ENCODE measurements around the gene SMARCD3.

DNA sequence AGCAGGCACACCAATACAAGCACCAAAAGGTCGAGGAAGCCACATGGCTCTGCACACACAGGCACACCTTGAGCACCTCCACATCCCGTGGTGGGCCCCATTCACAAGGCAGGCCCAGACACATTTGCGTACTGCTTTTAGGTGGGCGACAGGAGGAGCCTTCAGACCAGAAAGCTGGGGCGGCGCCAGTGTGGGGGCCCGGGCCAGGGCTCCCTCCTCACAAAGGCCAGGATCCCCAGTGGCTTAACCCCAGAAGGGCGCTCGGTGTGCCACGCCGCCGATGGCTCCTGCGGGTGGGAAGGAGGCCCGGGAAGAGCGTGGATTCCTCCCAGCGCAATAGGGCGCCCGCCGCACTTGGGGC, 2.8 kb upstream of the SMARCD3 start:
- TF ChIP-seq, protein P1, sequence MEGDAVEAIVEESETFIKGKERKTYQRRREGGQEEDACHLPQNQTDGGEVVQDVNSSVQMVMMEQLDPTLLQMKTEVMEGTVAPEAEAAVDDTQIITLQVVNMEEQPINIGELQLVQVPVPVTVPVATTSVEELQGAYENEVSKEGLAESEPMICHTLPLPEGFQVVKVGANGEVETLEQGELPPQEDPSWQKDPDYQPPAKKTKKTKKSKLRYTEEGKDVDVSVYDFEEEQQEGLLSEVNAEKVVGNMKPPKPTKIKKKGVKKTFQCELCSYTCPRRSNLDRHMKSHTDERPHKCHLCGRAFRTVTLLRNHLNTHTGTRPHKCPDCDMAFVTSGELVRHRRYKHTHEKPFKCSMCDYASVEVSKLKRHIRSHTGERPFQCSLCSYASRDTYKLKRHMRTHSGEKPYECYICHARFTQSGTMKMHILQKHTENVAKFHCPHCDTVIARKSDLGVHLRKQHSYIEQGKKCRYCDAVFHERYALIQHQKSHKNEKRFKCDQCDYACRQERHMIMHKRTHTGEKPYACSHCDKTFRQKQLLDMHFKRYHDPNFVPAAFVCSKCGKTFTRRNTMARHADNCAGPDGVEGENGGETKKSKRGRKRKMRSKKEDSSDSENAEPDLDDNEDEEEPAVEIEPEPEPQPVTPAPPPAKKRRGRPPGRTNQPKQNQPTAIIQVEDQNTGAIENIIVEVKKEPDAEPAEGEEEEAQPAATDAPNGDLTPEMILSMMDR (conservative IDR thresholded peaks at IDR 0.05) = no peak
- no peak for TF ChIP-seq ZFX (IDR thresholded peaks at IDR 0.05)

All from C4-2B (cell line).